Osteocyte (in vitro differentiated cells): ENCODE measurements around the gene RAB9A. TPM values are rescaled to one million over a fixed set of nuclear protein-coding genes. Genes with fewer than 3 reads are reported as not detected.
A peak's percentile ranks its signal among the peaks of the same experiment; 100 is the strongest.

ENCODE experiments used
- DNase-seq: peaks from one replicate; pipeline ENCODE4 v3.0.0; 2021; ENCODE audit warnings: mixed read lengths; ENCODE audit not compliant: unreplicated experiment; ENCODE audit errors: extremely low spot score
- H3K27ac Mint-ChIP-seq: one replicate; pipeline ENCODE4 v1.8.0; 2021; ENCODE audit warnings: mild to moderate bottlenecking, mixed read lengths; ENCODE audit not compliant: unreplicated experiment
- H3K27me3 Mint-ChIP-seq: one replicate; pipeline ENCODE4 v1.8.0; 2021; ENCODE audit warnings: mixed read lengths; ENCODE audit not compliant: unreplicated experiment
- H3K36me3 Mint-ChIP-seq: one replicate; pipeline ENCODE4 v1.8.0; 2021; ENCODE audit warnings: mixed read lengths; ENCODE audit not compliant: unreplicated experiment
- H3K4me1 Mint-ChIP-seq: one replicate; pipeline ENCODE4 v1.8.0; 2021; ENCODE audit warnings: mixed read lengths; ENCODE audit not compliant: unreplicated experiment
- H3K4me3 Mint-ChIP-seq: one replicate; pipeline ENCODE4 v1.8.0; 2021; ENCODE audit warnings: mild to moderate bottlenecking, moderate library complexity, mixed read lengths; ENCODE audit not compliant: unreplicated experiment
- H3K9me3 Mint-ChIP-seq: one replicate; pipeline ENCODE4 v1.8.0; 2021; ENCODE audit warnings: mixed read lengths; ENCODE audit not compliant: unreplicated experiment
- total RNA-seq: library from RNA; stranded (reverse); gene quantifications from 2 replicates; pipeline ENCODE4 v1.2.1, GENCODE V29; 2021
- TF ChIP-seq, protein P1 (sequence below): fragments of 200-600 bp; sonication (generic); IDR thresholded peaks from 2 replicates; pipeline ENCODE4 v1.5.0; 2021; ENCODE audit warnings: antibody characterized with exemption, mild to moderate bottlenecking, moderate library complexity

Gene RAB9A
- total RNA-seq, 1 donor from 2014 or later: 32.9 TPM

GRCh38 chrX:13689741-13690211 lies 848 bp downstream of the RAB9A start:
- no peaks in the 10 kb centered on the region for H3K36me3 Mint-ChIP-seq
- no peak for DNase-seq
- no peaks in the 10 kb centered on the region for H3K9me3 Mint-ChIP-seq
- H3K27ac Mint-ChIP-seq: peak overlapping the region; percentile 72
- peak overlapping the region; percentile 74 for H3K4me3 Mint-ChIP-seq
- H3K4me1 Mint-ChIP-seq: peaks cover 35% of the 10 kb centered on the region
- TF ChIP-seq, protein P1, sequence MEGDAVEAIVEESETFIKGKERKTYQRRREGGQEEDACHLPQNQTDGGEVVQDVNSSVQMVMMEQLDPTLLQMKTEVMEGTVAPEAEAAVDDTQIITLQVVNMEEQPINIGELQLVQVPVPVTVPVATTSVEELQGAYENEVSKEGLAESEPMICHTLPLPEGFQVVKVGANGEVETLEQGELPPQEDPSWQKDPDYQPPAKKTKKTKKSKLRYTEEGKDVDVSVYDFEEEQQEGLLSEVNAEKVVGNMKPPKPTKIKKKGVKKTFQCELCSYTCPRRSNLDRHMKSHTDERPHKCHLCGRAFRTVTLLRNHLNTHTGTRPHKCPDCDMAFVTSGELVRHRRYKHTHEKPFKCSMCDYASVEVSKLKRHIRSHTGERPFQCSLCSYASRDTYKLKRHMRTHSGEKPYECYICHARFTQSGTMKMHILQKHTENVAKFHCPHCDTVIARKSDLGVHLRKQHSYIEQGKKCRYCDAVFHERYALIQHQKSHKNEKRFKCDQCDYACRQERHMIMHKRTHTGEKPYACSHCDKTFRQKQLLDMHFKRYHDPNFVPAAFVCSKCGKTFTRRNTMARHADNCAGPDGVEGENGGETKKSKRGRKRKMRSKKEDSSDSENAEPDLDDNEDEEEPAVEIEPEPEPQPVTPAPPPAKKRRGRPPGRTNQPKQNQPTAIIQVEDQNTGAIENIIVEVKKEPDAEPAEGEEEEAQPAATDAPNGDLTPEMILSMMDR: no peak
- H3K27me3 Mint-ChIP-seq: no peaks in the 10 kb centered on the region

GRCh38 chrX:13690836-13691235 lies 1.9 kb downstream of the RAB9A start:
- H3K27ac Mint-ChIP-seq: peak overlapping the region; percentile 72
- H3K4me3 Mint-ChIP-seq: peak overlapping the region; percentile 74
- H3K9me3 Mint-ChIP-seq: no peaks in the 10 kb centered on the region
- H3K27me3 Mint-ChIP-seq: no peaks in the 10 kb centered on the region
- no peaks in the 10 kb centered on the region for H3K36me3 Mint-ChIP-seq
- TF ChIP-seq, protein P1: no peak
- no peak for DNase-seq
- H3K4me1 Mint-ChIP-seq: peaks cover 38% of the 10 kb centered on the region

GRCh38 chrX:13691841-13692371 lies 3.0 kb downstream of the RAB9A start:
- no peaks in the 10 kb centered on the region for H3K36me3 Mint-ChIP-seq
- H3K9me3 Mint-ChIP-seq: no peaks in the 10 kb centered on the region
- H3K27ac Mint-ChIP-seq: no peak overlapping the region
- TF ChIP-seq, protein P1: no peak
- DNase-seq: no peak
- no peaks in the 10 kb centered on the region for H3K27me3 Mint-ChIP-seq
- H3K4me1 Mint-ChIP-seq: peaks cover 38% of the 10 kb centered on the region
- no peak overlapping the region for H3K4me3 Mint-ChIP-seq

DNA sequence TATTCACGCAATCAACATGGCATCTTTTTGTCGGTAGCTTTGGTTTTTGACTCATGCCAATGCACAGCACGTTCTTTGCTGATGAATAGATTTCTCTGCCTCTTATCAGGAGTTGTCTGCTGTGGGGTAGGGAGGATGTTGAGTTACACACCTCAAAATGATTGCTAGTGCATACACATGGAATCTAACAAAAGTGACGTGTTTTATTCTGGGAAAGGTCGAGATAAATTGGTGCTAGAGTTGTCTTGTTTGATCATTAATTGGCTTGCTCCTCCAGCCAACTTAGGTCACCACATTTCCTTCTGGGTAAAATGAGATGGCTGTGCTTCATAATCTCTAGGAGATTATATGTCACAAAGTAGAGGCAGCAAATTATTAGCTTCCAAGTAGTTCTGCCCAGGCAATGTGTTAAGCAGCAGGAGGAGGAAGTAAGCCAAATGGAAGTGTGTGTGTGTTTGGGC lies 3.9 kb downstream of the RAB9A start:
- no peaks in the 10 kb centered on the region for H3K27me3 Mint-ChIP-seq
- no peak overlapping the region for H3K4me3 Mint-ChIP-seq
- no peaks in the 10 kb centered on the region for H3K9me3 Mint-ChIP-seq
- peak overlapping the region; percentile 9 for H3K27ac Mint-ChIP-seq
- TF ChIP-seq, protein P1: no peak
- DNase-seq: no peak
- H3K4me1 Mint-ChIP-seq: peaks cover 38% of the 10 kb centered on the region
- H3K36me3 Mint-ChIP-seq: no peaks in the 10 kb centered on the region

DNA sequence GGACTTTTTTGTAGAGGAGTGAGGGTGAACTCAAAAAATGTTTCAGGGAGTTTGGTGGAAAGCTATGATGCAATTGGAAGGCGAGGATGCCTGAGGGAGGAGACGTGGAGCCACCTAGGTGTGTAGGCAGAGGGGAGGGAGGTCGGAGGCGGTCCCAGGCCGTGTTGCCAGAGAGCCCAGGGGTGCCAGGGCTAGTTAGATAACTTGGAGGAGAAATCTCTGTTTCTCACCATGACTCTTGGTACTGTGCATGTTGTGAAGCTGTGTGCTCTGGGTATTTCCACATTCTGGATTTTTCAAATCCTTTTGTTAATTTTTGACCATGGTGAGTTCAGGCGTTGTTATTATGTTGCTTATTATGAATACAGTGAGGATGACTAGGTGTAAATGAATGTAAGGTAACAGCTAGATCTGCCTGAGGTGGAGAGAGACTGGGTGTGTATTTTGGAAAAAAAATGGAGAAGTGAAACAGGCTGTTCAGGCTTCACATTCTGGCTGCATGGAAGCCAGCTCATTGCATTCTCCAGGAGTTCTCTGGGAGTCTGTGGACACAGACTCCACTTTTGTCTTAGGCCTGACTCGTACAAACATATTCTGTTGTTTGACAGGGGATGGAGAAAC lies 4.5 kb downstream of the RAB9A start:
- H3K27me3 Mint-ChIP-seq: no peaks in the 10 kb centered on the region
- peaks cover 38% of the 10 kb centered on the region for H3K4me1 Mint-ChIP-seq
- H3K36me3 Mint-ChIP-seq: no peaks in the 10 kb centered on the region
- no peaks in the 10 kb centered on the region for H3K9me3 Mint-ChIP-seq
- no peak for DNase-seq
- TF ChIP-seq, protein P1: no peak
- H3K4me3 Mint-ChIP-seq: no peak overlapping the region
- H3K27ac Mint-ChIP-seq: peak overlapping the region; percentile 9
